HUES48 (cell line): ENCODE data around the gene KLRB1.
"Not testable (repeated sequence)": the region's sequence is repeated elsewhere in the genome, so short reads cannot be mapped to it uniquely, and the experiment has no call there.

ENCODE experiments used
- H3K27ac ChIP-seq: one replicate; pipeline ENCODE4 v1.7.0; 2013; ENCODE audit warnings: low read depth, low read length, inconsistent platforms
- H3K27me3 ChIP-seq: 2 replicates; pipeline ENCODE4 v1.6.1; 2013; ENCODE audit warnings: mild to moderate bottlenecking, low read length; ENCODE audit not compliant: control insufficient read depth, insufficient read depth
- H3K36me3 ChIP-seq: 2 replicates; pipeline ENCODE4 v1.6.1; 2013; ENCODE audit warnings: low read length; ENCODE audit not compliant: control insufficient read depth, insufficient read depth
- H3K4me1 ChIP-seq: 2 replicates; pipeline ENCODE4 v1.6.1; 2013; ENCODE audit warnings: mild to moderate bottlenecking, low read length; ENCODE audit not compliant: control insufficient read depth, insufficient read depth
- H3K4me3 ChIP-seq: 2 replicates; pipeline ENCODE4 v1.5.1; 2013; ENCODE audit warnings: mild to moderate bottlenecking, low read depth, low read length
- H3K9ac ChIP-seq: 2 replicates; pipeline ENCODE4 v1.6.1; 2013; ENCODE audit warnings: mild to moderate bottlenecking, low read depth, low read length, moderate library complexity
- H3K9me3 ChIP-seq: 2 replicates; pipeline ENCODE4 v1.6.1; 2013; ENCODE audit warnings: low read length; ENCODE audit not compliant: control insufficient read depth, insufficient read depth

KLRB1 gene

DNA sequence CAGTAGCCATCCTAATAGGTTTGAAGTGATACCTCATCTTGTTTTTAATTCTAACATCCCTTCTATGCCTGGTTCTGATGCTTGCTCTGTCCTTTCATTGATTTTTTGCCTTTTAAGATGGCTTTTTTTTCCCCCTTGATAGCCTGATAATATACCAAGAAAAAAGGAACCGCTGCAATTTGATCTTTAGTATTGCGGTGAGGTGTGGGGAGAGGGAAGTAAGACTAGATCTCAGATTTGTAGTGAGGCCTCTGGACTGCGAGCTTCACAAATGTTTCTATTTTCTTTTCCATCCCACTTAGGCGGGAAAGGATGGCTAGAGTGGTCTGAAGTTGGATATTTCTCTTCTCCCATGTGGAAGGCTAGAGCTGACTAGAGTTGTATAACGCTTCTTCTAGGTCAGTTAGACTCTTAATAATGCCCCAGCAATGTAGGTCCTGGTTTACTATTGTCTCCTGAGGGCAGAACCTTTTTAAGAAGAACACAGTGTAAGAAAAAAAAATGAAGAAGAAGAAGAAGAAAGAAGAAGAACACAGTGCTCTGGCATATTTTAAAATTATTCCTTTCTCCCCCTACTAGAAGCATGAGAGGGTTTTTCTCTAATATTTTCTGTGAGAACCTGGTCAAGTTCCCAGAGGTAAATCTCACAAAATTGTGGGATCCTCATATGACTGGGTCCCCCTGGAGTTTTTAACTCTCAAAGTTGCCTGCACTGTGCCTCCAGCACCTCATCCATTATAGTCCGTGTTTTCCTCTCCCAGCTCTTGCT is 11.9 kb upstream of the KLRB1 start:
- H3K9ac ChIP-seq: no peak overlapping the region
- H3K27ac ChIP-seq: no peak overlapping the region
- H3K4me3 ChIP-seq: no peak overlapping the region
- H3K27me3 ChIP-seq: no peaks in the 10 kb centered on the region
- no peaks in the 10 kb centered on the region for H3K9me3 ChIP-seq
- H3K36me3 ChIP-seq: no peaks in the 10 kb centered on the region
- no peaks in the 10 kb centered on the region for H3K4me1 ChIP-seq

DNA sequence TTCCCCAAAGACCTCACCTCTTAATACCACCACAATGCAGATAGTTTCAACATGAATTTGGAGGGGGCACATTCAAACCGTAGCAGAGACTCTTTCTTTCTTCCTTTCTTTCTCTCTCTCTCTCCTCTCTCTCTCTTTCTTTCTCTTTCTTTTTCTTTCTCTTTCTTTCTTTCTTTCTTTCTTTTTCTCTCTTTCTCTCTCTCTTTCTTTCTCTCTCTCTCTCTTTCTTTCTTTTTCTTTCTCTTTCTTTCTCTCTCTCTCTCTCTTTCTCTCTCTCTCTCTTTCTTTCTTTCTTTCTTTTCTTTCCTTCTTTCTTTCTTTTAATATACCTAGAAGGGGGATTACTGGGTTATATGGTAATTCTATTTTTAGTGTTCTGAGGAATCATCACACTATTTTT is 11.2 kb upstream of the KLRB1 start:
- not testable (repeated sequence) for H3K27ac ChIP-seq, H3K36me3 ChIP-seq, H3K9me3 ChIP-seq, H3K4me1 ChIP-seq, H3K4me3 ChIP-seq, H3K9ac ChIP-seq, H3K27me3 ChIP-seq

DNA sequence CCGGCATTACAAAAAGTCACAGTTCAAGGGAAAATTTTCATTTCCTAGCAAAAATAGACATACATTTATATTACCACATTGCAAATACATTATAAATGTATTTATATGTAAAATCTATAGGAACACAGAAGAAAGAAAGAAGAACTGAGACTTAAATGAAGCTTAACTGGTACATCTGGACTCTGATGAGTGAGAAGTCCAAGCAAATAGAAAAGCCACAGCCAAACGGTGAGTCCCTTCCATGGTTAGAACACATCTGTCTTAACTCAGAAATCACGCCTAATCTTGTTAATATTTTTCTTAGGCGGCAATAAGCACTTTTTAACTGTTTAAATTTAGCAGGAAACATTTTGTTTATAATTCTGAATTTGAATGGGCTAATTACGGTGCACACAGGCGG is 9.4 kb upstream of the KLRB1 start:
- no peak overlapping the region for H3K4me3 ChIP-seq

DNA sequence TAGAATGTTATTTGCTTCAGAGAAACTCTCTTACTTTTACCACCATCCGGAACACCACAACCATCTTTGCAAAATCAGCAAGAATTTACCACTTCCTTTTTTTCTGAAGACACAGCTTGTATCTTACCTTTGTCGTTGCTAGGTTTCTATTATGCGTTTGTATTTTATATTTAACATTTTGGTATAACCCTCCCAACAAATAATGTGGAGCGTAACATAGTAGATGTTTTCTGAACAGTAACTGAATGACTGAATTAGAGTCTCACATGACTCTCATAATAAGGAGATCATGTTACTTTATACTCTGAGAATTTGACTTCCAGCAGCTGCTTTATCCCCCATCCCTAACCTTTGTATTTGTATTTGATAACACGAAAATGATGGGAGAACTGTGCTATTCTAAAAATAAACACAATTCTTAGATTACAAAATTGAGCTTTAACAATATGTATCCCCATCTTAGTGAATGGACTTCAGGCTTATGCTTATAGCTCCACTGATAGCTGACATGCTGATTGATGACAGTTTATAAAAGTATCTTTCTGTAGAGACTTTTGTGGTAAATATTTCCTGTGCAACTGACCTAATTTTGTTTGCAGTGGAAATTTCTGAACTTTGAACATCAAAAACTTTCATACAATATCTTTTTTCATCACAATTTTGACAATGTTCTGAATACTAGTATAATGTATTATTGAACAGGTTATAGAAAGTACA is 7.9 kb upstream of the KLRB1 start:
- Histone ChIP-seq H3K36me3 (no peaks in the 10 kb centered on the region), H3K9me3 (no peaks in the 10 kb centered on the region; the same call in 1 of the 2 replicates), H3K4me1 (no peaks in the 10 kb centered on the region), H3K4me3 (no peak overlapping the region), H3K27me3 (no peaks in the 10 kb centered on the region), H3K27ac (no peak overlapping the region), H3K9ac (no peak overlapping the region)

More for the DNA sequence above, 9.4 kb upstream of the KLRB1 start:
- Histone ChIP-seq H3K36me3 (no peaks in the 10 kb centered on the region), H3K27me3 (no peaks in the 10 kb centered on the region), H3K9ac (no peak overlapping the region), H3K9me3 (no peaks in the 10 kb centered on the region), H3K27ac (no peak overlapping the region), H3K4me1 (no peaks in the 10 kb centered on the region)

DNA sequence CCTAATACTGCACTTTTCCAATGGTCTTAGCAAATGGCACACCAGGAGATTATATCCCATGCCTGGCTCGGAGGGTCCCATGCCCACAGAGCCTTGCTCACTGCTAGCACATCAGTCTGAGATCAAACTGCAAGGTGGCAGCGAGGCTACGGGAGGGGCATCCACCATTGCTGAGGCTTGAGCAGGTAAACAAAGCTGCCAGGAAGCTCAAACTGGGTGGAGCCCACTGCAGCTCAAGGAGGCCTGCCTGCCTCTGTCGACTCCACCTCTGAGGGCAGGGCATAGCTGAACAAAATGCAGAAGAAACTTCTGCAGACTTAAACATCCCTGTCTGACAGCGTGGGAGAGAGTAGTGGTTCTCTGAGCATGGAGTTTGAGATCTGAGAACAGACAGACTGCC is 2.9 kb upstream of the KLRB1 start:
- H3K27me3 ChIP-seq, H3K36me3 ChIP-seq, H3K4me3 ChIP-seq, H3K9ac ChIP-seq, H3K27ac ChIP-seq, H3K4me1 ChIP-seq, H3K9me3 ChIP-seq: not testable (repeated sequence)

DNA sequence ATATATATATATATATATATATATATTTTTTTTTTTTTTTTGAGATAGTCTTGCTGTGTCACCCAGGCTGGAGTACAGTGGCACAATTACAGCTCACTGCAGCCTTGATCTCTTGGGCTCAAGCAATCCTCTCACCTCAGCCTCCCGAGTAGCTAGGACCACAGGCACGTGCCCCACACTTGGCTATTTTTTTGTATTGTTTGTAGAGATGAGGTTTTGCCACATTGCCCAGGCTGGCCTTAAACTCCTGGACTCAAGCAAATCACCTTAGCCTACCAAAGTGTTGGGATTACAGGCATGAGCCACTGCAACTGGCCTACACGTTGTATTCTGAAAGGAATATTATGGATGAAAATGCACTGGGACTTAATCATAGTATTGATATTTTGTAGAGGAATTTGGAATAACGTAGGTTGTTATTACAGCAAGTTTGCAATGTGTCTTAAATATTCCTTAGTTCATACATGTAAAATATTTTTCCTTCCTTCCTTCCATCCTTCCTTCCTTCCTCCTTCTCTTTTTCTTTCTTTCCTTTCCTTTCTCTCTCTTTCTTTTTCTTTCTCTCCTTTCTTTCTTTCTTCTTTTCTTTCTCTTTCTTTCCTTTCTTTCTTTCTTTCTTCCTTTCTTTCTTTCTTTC is 862 bp downstream of the KLRB1 start:
- Histone ChIP-seq H3K4me1 (no peaks in the 10 kb centered on the region), H3K4me3 (no peak overlapping the region), H3K27me3 (no peaks in the 10 kb centered on the region), H3K9me3 (no peaks in the 10 kb centered on the region; the same call in 1 of the 2 replicates), H3K36me3 (no peaks in the 10 kb centered on the region), H3K27ac (no peak overlapping the region), H3K9ac (no peak overlapping the region)

DNA sequence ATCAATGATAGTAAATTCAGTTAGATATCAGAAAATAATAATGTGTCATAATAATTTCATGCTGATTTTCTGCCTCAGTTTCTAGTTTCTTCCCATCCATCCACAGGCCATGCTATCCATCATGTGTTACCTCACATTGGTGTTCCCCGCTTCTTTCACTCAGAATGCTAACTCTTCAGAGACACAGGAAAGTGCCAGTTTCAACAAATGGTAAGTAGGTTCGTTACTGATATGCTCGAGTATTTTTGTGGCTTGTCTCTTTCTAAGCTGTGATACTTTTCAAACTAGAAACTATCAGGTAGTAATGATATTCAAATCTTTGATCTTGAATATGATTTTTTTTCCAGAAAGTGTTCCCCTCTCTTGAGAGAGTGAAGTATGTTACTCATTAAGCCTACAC is 1.5 kb downstream of the KLRB1 start:
- Histone ChIP-seq H3K4me1 (peaks cover 4% of the 10 kb centered on the region; the same call in 1 of the 2 replicates), H3K9ac (no peak overlapping the region), H3K27ac (no peak overlapping the region), H3K27me3 (no peaks in the 10 kb centered on the region), H3K36me3 (no peaks in the 10 kb centered on the region), H3K4me3 (no peak overlapping the region), H3K9me3 (no peaks in the 10 kb centered on the region; the same call in 1 of the 2 replicates)

DNA sequence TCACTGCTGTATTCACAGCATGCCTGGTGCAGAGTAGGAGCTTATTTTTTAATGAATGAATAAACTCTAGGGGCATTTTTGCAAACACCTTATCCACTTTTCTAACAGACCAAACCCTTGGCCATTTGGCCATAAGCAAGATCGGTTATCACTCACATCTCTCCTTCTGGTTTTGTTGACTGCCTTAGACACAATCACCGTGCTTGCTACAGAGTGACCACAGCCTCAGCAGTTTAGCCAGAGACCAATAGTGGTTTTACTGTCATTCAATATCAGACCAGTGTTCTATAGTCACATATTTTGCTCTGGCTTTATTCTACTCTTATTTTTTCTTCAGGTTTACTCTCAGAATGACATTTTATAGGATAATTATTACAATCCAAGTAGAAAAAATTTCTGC is 2.2 kb downstream of the KLRB1 start:
- no peaks in the 10 kb centered on the region for H3K36me3 ChIP-seq
- peaks cover 5% of the 10 kb centered on the region; the same call in 1 of the 2 replicates for H3K4me1 ChIP-seq
- H3K9me3 ChIP-seq: no peaks in the 10 kb centered on the region; the same call in 1 of the 2 replicates
- H3K27ac ChIP-seq: no peak overlapping the region
- no peak overlapping the region for H3K4me3 ChIP-seq
- H3K9ac ChIP-seq: no peak overlapping the region
- H3K27me3 ChIP-seq: no peaks in the 10 kb centered on the region

DNA sequence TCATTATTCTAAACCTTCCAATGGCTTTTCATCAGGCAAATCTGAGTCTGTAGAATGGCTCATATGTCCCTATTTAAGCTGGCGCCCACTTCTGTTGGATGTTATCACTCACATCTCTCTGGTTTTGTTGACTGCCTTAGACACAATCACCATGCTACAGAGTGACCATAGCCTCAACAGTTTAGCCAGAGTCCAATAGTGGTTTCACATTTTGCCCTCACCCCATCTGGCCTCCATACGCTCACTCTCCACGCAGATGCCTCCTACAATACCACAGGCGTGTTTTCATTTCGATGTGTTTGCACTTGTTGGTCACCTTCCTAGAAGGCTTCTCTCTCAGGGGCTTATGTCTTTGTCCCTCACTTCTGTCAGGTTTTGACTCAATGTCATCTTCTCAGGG is 3.4 kb downstream of the KLRB1 start:
- H3K4me1 ChIP-seq: peaks cover 15% of the 10 kb centered on the region
- no peak overlapping the region for H3K27ac ChIP-seq
- no peaks in the 10 kb centered on the region for H3K27me3 ChIP-seq
- no peak overlapping the region for H3K4me3 ChIP-seq
- H3K9ac ChIP-seq: no peak overlapping the region
- H3K9me3 ChIP-seq: no peaks in the 10 kb centered on the region
- no peaks in the 10 kb centered on the region for H3K36me3 ChIP-seq

DNA sequence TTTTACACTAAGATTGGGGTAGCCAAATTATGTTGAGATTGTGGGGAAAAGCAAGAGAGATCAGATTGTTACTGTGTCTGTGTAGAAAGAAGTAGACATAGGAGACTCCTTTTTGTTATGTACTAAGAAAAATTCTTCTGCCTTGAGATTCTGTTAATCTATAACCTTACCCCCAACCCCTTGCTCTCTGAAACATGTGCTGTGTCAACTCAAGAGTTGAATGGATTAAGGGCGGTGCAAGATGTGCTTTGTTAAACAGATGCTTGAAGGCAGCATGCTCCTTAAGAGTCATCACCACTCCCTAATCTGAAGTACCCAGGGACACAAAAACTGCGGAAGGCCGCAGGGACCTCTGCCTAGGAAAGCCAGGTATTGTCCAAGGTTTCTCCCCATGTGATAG is 7.3 kb downstream of the KLRB1 start:
- H3K9ac ChIP-seq: not testable (repeated sequence)

DNA sequence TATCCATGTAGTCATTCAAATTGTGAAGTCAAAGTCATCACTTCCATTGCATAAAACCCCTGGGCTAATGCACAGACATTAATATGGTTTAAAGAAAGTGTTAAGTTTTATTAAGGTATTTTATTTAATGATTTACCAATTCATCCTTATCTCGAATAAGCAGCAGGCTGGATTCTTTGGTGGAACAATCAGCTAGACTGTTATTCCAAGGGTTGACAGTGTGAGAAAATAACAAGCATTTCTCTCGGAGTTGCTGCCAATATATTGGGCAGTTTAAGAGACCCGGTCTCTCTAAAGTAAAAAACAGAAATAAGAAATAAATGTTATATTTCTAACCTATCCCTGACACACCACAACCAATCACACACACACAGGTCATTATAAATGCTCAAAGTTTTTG is 9.4 kb downstream of the KLRB1 start:
- H3K9me3 ChIP-seq: no peaks in the 10 kb centered on the region

More for the DNA sequence above, 7.3 kb downstream of the KLRB1 start:
- H3K36me3 ChIP-seq, H3K27ac ChIP-seq, H3K9me3 ChIP-seq, H3K27me3 ChIP-seq, H3K4me3 ChIP-seq: not testable (repeated sequence)
- H3K4me1 ChIP-seq: peaks cover 17% of the 10 kb centered on the region

More for the DNA sequence above, 9.4 kb downstream of the KLRB1 start:
- Histone ChIP-seq H3K4me3 (no peak overlapping the region), H3K9ac (no peak overlapping the region), H3K4me1 (peaks cover 17% of the 10 kb centered on the region), H3K36me3 (no peaks in the 10 kb centered on the region), H3K27ac (no peak overlapping the region), H3K27me3 (no peaks in the 10 kb centered on the region)
